Activated naive CD8-positive, alpha-beta T cell treated with anti-CD3 and anti-CD28 coated beads, Interleukin-2, amount 50 U/mL, for 24 hours (primary cell): Measurements from ENCODE around the gene LEKR1.

Experiments used
- ATAC-seq: fragments of 150-1000 bp; cut with Tn5 transposase; one replicate; pipeline ENCODE4 v1.10.0; 2021
- DNase-seq: peaks from one replicate; pipeline ENCODE4 v3.0.0; 2021
- H3K27ac Mint-ChIP-seq: one replicate; pipeline ENCODE4 v1.8.0; 2021; ENCODE audit warnings: mild to moderate bottlenecking, mixed read lengths
- H3K27me3 Mint-ChIP-seq: one replicate; pipeline ENCODE4 v1.8.0; 2021; ENCODE audit warnings: mixed read lengths
- H3K36me3 Mint-ChIP-seq: one replicate; pipeline ENCODE4 v1.8.0; 2021; ENCODE audit warnings: low read depth, mixed read lengths
- H3K4me1 Mint-ChIP-seq: one replicate; pipeline ENCODE4 v1.8.0; 2021; ENCODE audit warnings: mixed read lengths
- H3K4me3 Mint-ChIP-seq: one replicate; pipeline ENCODE4 v1.8.0; 2021; ENCODE audit warnings: mild to moderate bottlenecking, moderate library complexity, mixed read lengths
- H3K9me3 Mint-ChIP-seq: one replicate; pipeline ENCODE4 v1.8.0; 2021; ENCODE audit warnings: mixed read lengths

The LEKR1 gene

GRCh38 chr3:157042226-157042625 is 216.1 kb downstream of the LEKR1 start:
- H3K4me3 Mint-ChIP-seq, result no peak overlapping the region
- H3K27ac Mint-ChIP-seq, result no peak overlapping the region
- ATAC-seq (no peak), DNase-seq (no peak)
- H3K4me1 Mint-ChIP-seq, result no peaks in the 10 kb centered on the region
- peaks cover 3% of the 10 kb centered on the region for H3K27me3 Mint-ChIP-seq
- H3K9me3 Mint-ChIP-seq, result no peaks in the 10 kb centered on the region
- no peaks in the 10 kb centered on the region for H3K36me3 Mint-ChIP-seq

GRCh38 chr3:157043771-157044170 is 217.6 kb downstream of the LEKR1 start:
- DNase-seq (no peak), ATAC-seq (no peak)
- Mint-ChIP-seq H3K27me3 (peaks cover 3% of the 10 kb centered on the region), H3K36me3 (no peaks in the 10 kb centered on the region), H3K9me3 (no peaks in the 10 kb centered on the region), H3K27ac (no peak overlapping the region), H3K4me1 (no peaks in the 10 kb centered on the region), H3K4me3 (no peak overlapping the region)

GRCh38 chr3:157045238-157045850 is 219.2 kb downstream of the LEKR1 start:
- H3K9me3 Mint-ChIP-seq, result no peaks in the 10 kb centered on the region

GRCh38 chr3:157046520-157046919 is 220.4 kb downstream of the LEKR1 start:
- H3K9me3 Mint-ChIP-seq, result no peaks in the 10 kb centered on the region
- H3K27me3 Mint-ChIP-seq, result peaks cover 4% of the 10 kb centered on the region
- ATAC-seq (no peak), DNase-seq (no peak)
- no peaks in the 10 kb centered on the region for H3K36me3 Mint-ChIP-seq
- no peak overlapping the region for H3K27ac Mint-ChIP-seq
- H3K4me1 Mint-ChIP-seq, result no peaks in the 10 kb centered on the region
- no peak overlapping the region for H3K4me3 Mint-ChIP-seq

More at GRCh38 chr3:157045238-157045850, 219.2 kb downstream of the LEKR1 start:
- H3K27ac Mint-ChIP-seq, result no peak overlapping the region
- no peaks in the 10 kb centered on the region for H3K4me1 Mint-ChIP-seq
- DNase-seq (no peak), ATAC-seq (no peak)
- H3K27me3 Mint-ChIP-seq, result peaks cover 6% of the 10 kb centered on the region
- no peak overlapping the region for H3K4me3 Mint-ChIP-seq
- H3K36me3 Mint-ChIP-seq, result no peaks in the 10 kb centered on the region

- Mint-ChIP-seq H3K4me3 (no peak overlapping the region), H3K4me1 (no peaks in the 10 kb centered on the region), H3K27ac (no peak overlapping the region), H3K36me3 (no peaks in the 10 kb centered on the region), H3K27me3 (peaks cover 3% of the 10 kb centered on the region), H3K9me3 (no peaks in the 10 kb centered on the region)
- no peak for ATAC-seq
- no peak for DNase-seq
Measured at GRCh38 chr3:157051055-157051454, 224.9 kb downstream of the LEKR1 start.

GRCh38 chr3:157051591-157051990 is 225.4 kb downstream of the LEKR1 start:
- no peaks in the 10 kb centered on the region for H3K9me3 Mint-ChIP-seq
- H3K27me3 Mint-ChIP-seq, result peaks cover 3% of the 10 kb centered on the region
- DNase-seq (no peak), ATAC-seq (no peak)
- no peaks in the 10 kb centered on the region for H3K36me3 Mint-ChIP-seq
- no peak overlapping the region for H3K4me3 Mint-ChIP-seq
- H3K4me1 Mint-ChIP-seq, result no peaks in the 10 kb centered on the region
- H3K27ac Mint-ChIP-seq, result no peak overlapping the region

GRCh38 chr3:157056035-157056434 is 229.9 kb downstream of the LEKR1 start:
- no peak for DNase-seq
- Mint-ChIP-seq H3K4me3 (no peak overlapping the region), H3K4me1 (no peaks in the 10 kb centered on the region), H3K27me3 (peaks cover 2% of the 10 kb centered on the region), H3K9me3 (no peaks in the 10 kb centered on the region), H3K27ac (no peak overlapping the region), H3K36me3 (no peaks in the 10 kb centered on the region)
- ATAC-seq, result no peak

- peaks cover 3% of the 10 kb centered on the region for H3K27me3 Mint-ChIP-seq
- DNase-seq, result no peak
- H3K4me3 Mint-ChIP-seq, result no peak overlapping the region
- H3K9me3 Mint-ChIP-seq, result no peaks in the 10 kb centered on the region
- no peak for ATAC-seq
- H3K27ac Mint-ChIP-seq, result no peak overlapping the region
- no peaks in the 10 kb centered on the region for H3K36me3 Mint-ChIP-seq
- no peaks in the 10 kb centered on the region for H3K4me1 Mint-ChIP-seq
Measured at GRCh38 chr3:157058392-157059071, 232.4 kb downstream of the LEKR1 start.

- no peaks in the 10 kb centered on the region for H3K36me3 Mint-ChIP-seq
- no peaks in the 10 kb centered on the region for H3K9me3 Mint-ChIP-seq
- H3K27ac Mint-ChIP-seq, result no peak overlapping the region
- peaks cover 3% of the 10 kb centered on the region for H3K27me3 Mint-ChIP-seq
- H3K4me3 Mint-ChIP-seq, result no peak overlapping the region
- no peak for DNase-seq
- no peak for ATAC-seq
- no peaks in the 10 kb centered on the region for H3K4me1 Mint-ChIP-seq
Measured at GRCh38 chr3:157059181-157059580, 233.0 kb downstream of the LEKR1 start.

- DNase-seq (no peak), ATAC-seq (no peak)
- Mint-ChIP-seq H3K27ac (no peak overlapping the region), H3K4me1 (no peaks in the 10 kb centered on the region), H3K9me3 (no peaks in the 10 kb centered on the region), H3K27me3 (peaks cover 3% of the 10 kb centered on the region), H3K36me3 (no peaks in the 10 kb centered on the region), H3K4me3 (no peak overlapping the region)
Measured at GRCh38 chr3:157059661-157060060, 233.5 kb downstream of the LEKR1 start.

GRCh38 chr3:157061265-157061664 is 235.1 kb downstream of the LEKR1 start:
- Mint-ChIP-seq H3K9me3 (no peaks in the 10 kb centered on the region), H3K27me3 (peaks cover 3% of the 10 kb centered on the region), H3K4me3 (no peak overlapping the region), H3K27ac (no peak overlapping the region), H3K36me3 (no peaks in the 10 kb centered on the region), H3K4me1 (peaks cover 2% of the 10 kb centered on the region)
- DNase-seq (no peak), ATAC-seq (no peak)

GRCh38 chr3:157063469-157063868 is 237.3 kb downstream of the LEKR1 start:
- H3K36me3 Mint-ChIP-seq, result no peaks in the 10 kb centered on the region
- H3K27ac Mint-ChIP-seq, result no peak overlapping the region
- DNase-seq (no peak), ATAC-seq (no peak)
- peaks cover 10% of the 10 kb centered on the region for H3K4me1 Mint-ChIP-seq
- no peak overlapping the region for H3K4me3 Mint-ChIP-seq
- peaks cover 1% of the 10 kb centered on the region for H3K27me3 Mint-ChIP-seq
- H3K9me3 Mint-ChIP-seq, result no peaks in the 10 kb centered on the region

- H3K27ac Mint-ChIP-seq, result no peak overlapping the region
- DNase-seq, result no peak
- H3K4me3 Mint-ChIP-seq, result no peak overlapping the region
- H3K4me1 Mint-ChIP-seq, result peaks cover 10% of the 10 kb centered on the region
- ATAC-seq, result no peak
- H3K27me3 Mint-ChIP-seq, result peaks cover 1% of the 10 kb centered on the region
- H3K9me3 Mint-ChIP-seq, result no peaks in the 10 kb centered on the region
- no peaks in the 10 kb centered on the region for H3K36me3 Mint-ChIP-seq
Measured at GRCh38 chr3:157063926-157064325, 237.8 kb downstream of the LEKR1 start.

GRCh38 chr3:157064402-157064801 is 238.2 kb downstream of the LEKR1 start:
- no peak overlapping the region for H3K4me3 Mint-ChIP-seq
- ATAC-seq (no peak), DNase-seq (no peak)
- no peaks in the 10 kb centered on the region for H3K9me3 Mint-ChIP-seq
- H3K4me1 Mint-ChIP-seq, result peaks cover 10% of the 10 kb centered on the region
- H3K27me3 Mint-ChIP-seq, result peaks cover 1% of the 10 kb centered on the region
- H3K36me3 Mint-ChIP-seq, result no peaks in the 10 kb centered on the region
- no peak overlapping the region for H3K27ac Mint-ChIP-seq

- Mint-ChIP-seq H3K9me3 (no peaks in the 10 kb centered on the region), H3K27ac (no peak overlapping the region), H3K36me3 (no peaks in the 10 kb centered on the region), H3K27me3 (peaks cover 1% of the 10 kb centered on the region), H3K4me1 (peaks cover 10% of the 10 kb centered on the region), H3K4me3 (no peak overlapping the region)
- no peak for DNase-seq
- no peak for ATAC-seq
Measured at GRCh38 chr3:157065201-157065600, 239.0 kb downstream of the LEKR1 start.
